H1 (cell line): ENCODE measurements around the gene PDGFD. TPM values are rescaled to one million over a fixed set of nuclear protein-coding genes. Genes with fewer than 3 reads are reported as not detected.

Experiments used
- CTCF ChIA-PET: fragments of 300-600 bp; sonication (Branson Sonifier 250); formaldehyde crosslinking; loops from one replicate; lab custom pipeline; 2021; ENCODE audit not compliant: partially characterized antibody; lab: Charles Lee
- POLR2A ChIA-PET: fragments of 300-600 bp; sonication (Branson Sonifier 250); formaldehyde crosslinking; loops from one replicate; lab custom pipeline; 2021; ENCODE audit warnings: inconsistent platforms; ENCODE audit not compliant: partially characterized antibody; lab: Charles Lee
- DNase-seq, 2 experiments: peaks; one replicate each; pipeline versions ENCODE4 v3.0.0 to v3.0.0-alpha.2; 2010 to 2022; ENCODE audit warnings: low spot score in 2 of 2, low read depth in 1 of 2, mixed read lengths in 1 of 2
- FAIRE-seq: peaks from 2 replicates; lab custom pipeline; 2011; peaks lifted over from hg19 to GRCh38; lab: Jason Lieb, UNC
- H2AFZ ChIP-seq: 2 replicates; pipeline ENCODE4 v1.8.1; 2012; ENCODE audit warnings: low read length, inconsistent platforms
- H2AK5ac ChIP-seq: 2 replicates; pipeline ENCODE4 v1.6.1; 2013; ENCODE audit warnings: low read depth, low read length
- H2BK120ac ChIP-seq: replicated peaks from 2 replicates; pipeline ENCODE3; 2013; ENCODE audit warnings: low read depth, low read length, inconsistent platforms
- H2BK12ac ChIP-seq: 2 replicates; pipeline ENCODE4 v1.6.1; 2013; ENCODE audit warnings: low read depth, low read length
- H2BK15ac ChIP-seq: 2 replicates; pipeline ENCODE4 v1.6.1; 2013; ENCODE audit warnings: low read length
- H2BK20ac ChIP-seq: 2 replicates; pipeline ENCODE4 v1.6.1; 2013; ENCODE audit warnings: low read length
- H2BK5ac ChIP-seq: 2 replicates; pipeline ENCODE4 v1.6.1; 2013; ENCODE audit warnings: low read depth, low read length
- H3K14ac ChIP-seq: 2 replicates; pipeline ENCODE4 v1.6.1; 2013; ENCODE audit warnings: inconsistent platforms; ENCODE audit not compliant: insufficient read length
- H3K18ac ChIP-seq: 2 replicates; pipeline ENCODE4 v1.6.1; 2013; ENCODE audit warnings: low read length; ENCODE audit errors: extremely low read depth
- H3K23ac ChIP-seq: 2 replicates; pipeline ENCODE4 v1.6.1; 2013; ENCODE audit warnings: inconsistent platforms; ENCODE audit not compliant: insufficient read length
- H3K23me2 ChIP-seq: 2 replicates; pipeline ENCODE4 v1.6.1; 2013; ENCODE audit warnings: low read depth, low read length
- H3K27ac ChIP-seq: 2 replicates; pipeline ENCODE4 v1.6.1; 2011; ENCODE audit warnings: low read depth, low read length, inconsistent platforms
- H3K27me3 ChIP-seq, 4 experiments: replicated peaks in 1 of 4; 1 replicate in 1 of 4; 2 replicates in 3 of 4; pipeline versions ENCODE4 v1.6.1 to v1.8.1; 2011 to 2013; ENCODE audit warnings: low read length in 3 of 4, mild to moderate bottlenecking in 3 of 4, inconsistent platforms in 2 of 4, mixed read lengths in 2 of 4, moderate library complexity in 1 of 4; ENCODE audit not compliant: control insufficient read depth in 3 of 4, insufficient read depth in 3 of 4; ENCODE audit errors: extremely low read depth in 1 of 4
- H3K36me3 ChIP-seq, 4 experiments: 2 replicates each; pipeline versions ENCODE4 v1.6.1 to v1.8.1; 2011 to 2013; ENCODE audit warnings: mild to moderate bottlenecking in 4 of 4, low read length in 3 of 4, moderate library complexity in 2 of 4, control low read depth in 1 of 4, inconsistent platforms in 1 of 4; ENCODE audit not compliant: insufficient read depth in 4 of 4, control insufficient read depth in 2 of 4
- H3K4ac ChIP-seq: replicated peaks from 2 replicates; pipeline ENCODE3; 2013; ENCODE audit warnings: low read length, low read depth, mixed read lengths, inconsistent platforms; ENCODE audit not compliant: insufficient read length
- H3K4me1 ChIP-seq, 4 experiments: replicated peaks in 1 of 4; 1 replicate in 1 of 4; 2 replicates in 3 of 4; pipeline versions ENCODE4 v1.6.1 to v1.8.1; 2011 to 2013; ENCODE audit warnings: low read length in 3 of 4, inconsistent platforms in 2 of 4, mixed read lengths in 1 of 4; ENCODE audit not compliant: insufficient read depth in 4 of 4, control insufficient read depth in 3 of 4
- H3K4me2 ChIP-seq, 2 experiments: 2 replicates each; pipeline versions ENCODE4 v1.6.1 to v1.8.1; 2011 to 2013; ENCODE audit warnings: low read depth in 2 of 2, low read length in 2 of 2, control low read depth in 1 of 2, inconsistent platforms in 1 of 2, mild to moderate bottlenecking in 1 of 2; ENCODE audit not compliant: insufficient read depth in 1 of 2
- H3K4me3 ChIP-seq, 4 experiments: fragments of 200-600, 300-600 bp in 1 of 4; sonication (generic), shearing (Covaris generic), sonication (Bioruptor Twin) in 1 of 4; 2 replicates each; pipeline versions ENCODE4 v1.5.1 to v1.8.1; 2011 to 2016; ENCODE audit warnings: low read length in 4 of 4, low read depth in 3 of 4, control low read depth in 2 of 4, inconsistent platforms in 2 of 4, mild to moderate bottlenecking in 2 of 4, mixed read lengths in 1 of 4, moderate library complexity in 1 of 4; ENCODE audit not compliant: insufficient read depth in 2 of 4; ENCODE audit errors: extremely low read depth in 1 of 4
- H3K56ac ChIP-seq: replicated peaks from 2 replicates; pipeline ENCODE3; 2013; ENCODE audit warnings: low read depth, mild to moderate bottlenecking, mixed read lengths, low read length, inconsistent platforms; ENCODE audit not compliant: insufficient read length
- H3K79me1 ChIP-seq: 2 replicates; pipeline ENCODE4 v1.6.1; 2013; ENCODE audit warnings: low read depth, low read length, control low read depth
- H3K79me2 ChIP-seq, 2 experiments: 2 replicates each; pipeline versions ENCODE4 v1.6.1 to v1.8.1; 2012 to 2013; ENCODE audit warnings: low read length in 2 of 2, mild to moderate bottlenecking in 2 of 2, inconsistent platforms in 1 of 2; ENCODE audit not compliant: insufficient read depth in 2 of 2, control insufficient read depth in 1 of 2
- H3K9ac ChIP-seq, 4 experiments: replicated peaks in 1 of 4; 1 replicate in 1 of 4; 2 replicates in 3 of 4; pipeline versions ENCODE4 v1.6.1 to v1.8.1; 2011 to 2013; ENCODE audit warnings: low read depth in 3 of 4, low read length in 3 of 4, control low read depth in 2 of 4, mild to moderate bottlenecking in 2 of 4, moderate library complexity in 2 of 4, inconsistent platforms in 1 of 4; ENCODE audit errors: extremely low read depth in 1 of 4
- H3K9me3 ChIP-seq, 2 experiments: 2 replicates each; pipeline versions ENCODE4 v1.6.1 to v1.8.1; 2012 to 2013; ENCODE audit warnings: mild to moderate bottlenecking in 2 of 2, moderate library complexity in 2 of 2, control low read depth in 1 of 2, inconsistent platforms in 1 of 2, low read depth in 1 of 2, low read length in 1 of 2, mixed read lengths in 1 of 2; ENCODE audit not compliant: insufficient read depth in 2 of 2
- H4K20me1 ChIP-seq, 2 experiments: replicated peaks in 1 of 2; 2 replicates each; pipeline versions ENCODE3 to v1.8.1; 2011 to 2013; ENCODE audit warnings: inconsistent platforms in 2 of 2, low read length in 2 of 2, mild to moderate bottlenecking in 1 of 2; ENCODE audit not compliant: insufficient read depth in 2 of 2, control insufficient read depth in 1 of 2
- H4K5ac ChIP-seq: 2 replicates; pipeline ENCODE4 v1.6.1; 2013; ENCODE audit warnings: low read length, low read depth, mixed read lengths, inconsistent platforms; ENCODE audit not compliant: insufficient read length
- H4K8ac ChIP-seq: 2 replicates; pipeline ENCODE4 v1.8.0; 2013; ENCODE audit warnings: mild to moderate bottlenecking, moderate library complexity, low read length, inconsistent platforms; ENCODE audit not compliant: insufficient read depth; ENCODE audit errors: extremely low read depth
- H4K91ac ChIP-seq: replicated peaks from 2 replicates; pipeline ENCODE3; 2013; ENCODE audit warnings: low read length, mixed read lengths, inconsistent platforms; ENCODE audit not compliant: insufficient read length
- GTF2F1 ChIP-seq: IDR thresholded peaks from 2 replicates; pipeline ENCODE4 v1.6.1; 2012; ENCODE audit warnings: low read depth, low read length, improper control_type of control experiment, borderline replicate concordance
- polyA plus RNA-seq, 7 experiments: library from polyadenylated mRNA; depleted of rRNA in 3 of 7; stranded (reverse) in 5 of 7; unstranded in 2 of 7; fragments of >200 nt in 5 of 7; fragments of 200-250 nt in 2 of 7; gene quantifications; 1 replicate in 5 of 7; 2 replicates in 1 of 7; 4 replicates in 1 of 7; pipeline versions ENCODE4 v1.2.1 to v1.2.3, GENCODE V29; 2011 to 2013; ENCODE audit warnings: missing spikeins in 2 of 7, mixed read lengths in 2 of 7
- total RNA-seq: library from RNA; stranded (reverse); fragmentation: NEBNext Ultra II Directional; extraction: Animal tissue kit (Norgen Biotek cat#: 25700); gene quantifications from 2 replicates; pipeline ENCODE4 v1.2.1, GENCODE V29; 2021

The PDGFD gene
- total and polyA plus RNA-seq, 2 of the 8 experiments (the other 6 are each of a cell fraction or from before 2014, with no cell fraction given) = 1.1 to 3.9 TPM

GRCh38 chr11:104003491-104003890, 160.5 kb downstream of the PDGFD start:
- Histone ChIP-seq H2BK12ac (no peak overlapping the region), H4K20me1 (peaks cover 0 to 1% of the 10 kb centered on the region in 2 experiments), H2BK20ac (no peak overlapping the region), H3K56ac (no peak overlapping the region), H2BK5ac (no peak overlapping the region), H4K5ac (no peak overlapping the region), H2AK5ac (no peak overlapping the region), H3K36me3 (no peaks in the 10 kb centered on the region), H3K23me2 (no peaks in the 10 kb centered on the region), H3K4ac (no peak overlapping the region), H3K14ac (no peak overlapping the region), H3K27me3 (no peaks in the 10 kb centered on the region), H3K18ac (no peak overlapping the region), H3K79me2 (no peaks in the 10 kb centered on the region), H4K91ac (no peak overlapping the region), H3K4me1 (no peaks in the 10 kb centered on the region), H2AFZ (no peak overlapping the region), H3K79me1 (no peaks in the 10 kb centered on the region), H3K4me3 (no peak overlapping the region), H2BK120ac (no peak overlapping the region), H3K4me2 (no peak overlapping the region), H3K27ac (no peak overlapping the region), H3K9ac (no peak overlapping the region), H4K8ac (no peak overlapping the region), H3K23ac (no peak overlapping the region), H3K9me3 (no peaks in the 10 kb centered on the region), H2BK15ac (no peak overlapping the region)
- DNase-seq (no peak), FAIRE-seq (no peak)
- CTCF ChIA-PET = no interaction called here
- POLR2A ChIA-PET = interaction anchor here (0.6 kb wide), 1 partner anchor 219 kb away, joined by 3 read pairs; no protein-coding TSS in a partner anchor
- no peak for TF ChIP-seq GTF2F1
